ENCODE data around the gene ZNF691.
A peak's percentile ranks its signal among the peaks of the same experiment; 100 is the strongest.

Gene ZNF691

DNA sequence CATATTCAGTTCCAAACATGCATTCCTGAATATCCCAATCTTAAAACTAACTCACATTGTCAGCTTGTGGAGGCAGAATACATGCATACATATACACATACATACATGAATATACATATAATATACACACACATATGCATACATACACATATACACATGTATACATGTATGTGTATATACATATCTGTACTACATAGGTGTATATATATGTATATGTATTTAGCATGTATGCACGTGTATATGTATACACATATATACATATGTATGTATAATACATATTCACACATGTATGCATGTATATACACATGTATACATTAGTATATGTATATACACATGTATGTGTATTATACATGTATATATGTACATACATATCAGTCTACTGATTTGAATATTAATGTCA lies 1.2 kb upstream of the ZNF691 start (continued):
- TF ChIP-seq, protein P1, sequence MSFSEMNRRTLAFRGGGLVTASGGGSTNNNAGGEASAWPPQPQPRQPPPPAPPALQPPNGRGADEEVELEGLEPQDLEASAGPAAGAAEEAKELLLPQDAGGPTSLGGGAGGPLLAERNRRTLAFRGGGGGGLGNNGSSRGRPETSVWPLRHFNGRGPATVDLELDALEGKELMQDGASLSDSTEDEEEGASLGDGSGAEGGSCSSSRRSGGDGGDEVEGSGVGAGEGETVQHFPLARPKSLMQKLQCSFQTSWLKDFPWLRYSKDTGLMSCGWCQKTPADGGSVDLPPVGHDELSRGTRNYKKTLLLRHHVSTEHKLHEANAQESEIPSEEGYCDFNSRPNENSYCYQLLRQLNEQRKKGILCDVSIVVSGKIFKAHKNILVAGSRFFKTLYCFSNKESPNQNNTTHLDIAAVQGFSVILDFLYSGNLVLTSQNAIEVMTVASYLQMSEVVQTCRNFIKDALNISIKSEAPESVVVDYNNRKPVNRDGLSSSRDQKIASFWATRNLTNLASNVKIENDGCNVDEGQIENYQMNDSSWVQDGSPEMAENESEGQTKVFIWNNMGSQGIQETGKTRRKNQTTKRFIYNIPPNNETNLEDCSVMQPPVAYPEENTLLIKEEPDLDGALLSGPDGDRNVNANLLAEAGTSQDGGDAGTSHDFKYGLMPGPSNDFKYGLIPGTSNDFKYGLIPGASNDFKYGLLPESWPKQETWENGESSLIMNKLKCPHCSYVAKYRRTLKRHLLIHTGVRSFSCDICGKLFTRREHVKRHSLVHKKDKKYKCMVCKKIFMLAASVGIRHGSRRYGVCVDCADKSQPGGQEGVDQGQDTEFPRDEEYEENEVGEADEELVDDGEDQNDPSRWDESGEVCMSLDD (tag by site-specific recombination; IDR thresholded peaks at IDR 0.05), result no peak
- TF ChIP-seq, protein P2, sequence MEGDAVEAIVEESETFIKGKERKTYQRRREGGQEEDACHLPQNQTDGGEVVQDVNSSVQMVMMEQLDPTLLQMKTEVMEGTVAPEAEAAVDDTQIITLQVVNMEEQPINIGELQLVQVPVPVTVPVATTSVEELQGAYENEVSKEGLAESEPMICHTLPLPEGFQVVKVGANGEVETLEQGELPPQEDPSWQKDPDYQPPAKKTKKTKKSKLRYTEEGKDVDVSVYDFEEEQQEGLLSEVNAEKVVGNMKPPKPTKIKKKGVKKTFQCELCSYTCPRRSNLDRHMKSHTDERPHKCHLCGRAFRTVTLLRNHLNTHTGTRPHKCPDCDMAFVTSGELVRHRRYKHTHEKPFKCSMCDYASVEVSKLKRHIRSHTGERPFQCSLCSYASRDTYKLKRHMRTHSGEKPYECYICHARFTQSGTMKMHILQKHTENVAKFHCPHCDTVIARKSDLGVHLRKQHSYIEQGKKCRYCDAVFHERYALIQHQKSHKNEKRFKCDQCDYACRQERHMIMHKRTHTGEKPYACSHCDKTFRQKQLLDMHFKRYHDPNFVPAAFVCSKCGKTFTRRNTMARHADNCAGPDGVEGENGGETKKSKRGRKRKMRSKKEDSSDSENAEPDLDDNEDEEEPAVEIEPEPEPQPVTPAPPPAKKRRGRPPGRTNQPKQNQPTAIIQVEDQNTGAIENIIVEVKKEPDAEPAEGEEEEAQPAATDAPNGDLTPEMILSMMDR (tag by site-specific recombination; IDR thresholded peaks at IDR 0.05), result no peak
- TF ChIP-seq, protein P3, sequence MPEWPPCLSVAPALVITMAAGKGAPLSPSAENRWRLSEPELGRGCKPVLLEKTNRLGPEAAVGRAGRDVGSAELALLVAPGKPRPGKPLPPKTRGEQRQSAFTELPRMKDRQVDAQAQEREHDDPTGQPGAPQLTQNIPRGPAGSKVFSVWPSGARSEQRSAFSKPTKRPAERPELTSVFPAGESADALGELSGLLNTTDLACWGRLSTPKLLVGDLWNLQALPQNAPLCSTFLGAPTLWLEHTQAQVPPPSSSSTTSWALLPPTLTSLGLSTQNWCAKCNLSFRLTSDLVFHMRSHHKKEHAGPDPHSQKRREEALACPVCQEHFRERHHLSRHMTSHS (tag by site-specific recombination; IDR thresholded peaks at IDR 0.05), result no peak

DNA sequence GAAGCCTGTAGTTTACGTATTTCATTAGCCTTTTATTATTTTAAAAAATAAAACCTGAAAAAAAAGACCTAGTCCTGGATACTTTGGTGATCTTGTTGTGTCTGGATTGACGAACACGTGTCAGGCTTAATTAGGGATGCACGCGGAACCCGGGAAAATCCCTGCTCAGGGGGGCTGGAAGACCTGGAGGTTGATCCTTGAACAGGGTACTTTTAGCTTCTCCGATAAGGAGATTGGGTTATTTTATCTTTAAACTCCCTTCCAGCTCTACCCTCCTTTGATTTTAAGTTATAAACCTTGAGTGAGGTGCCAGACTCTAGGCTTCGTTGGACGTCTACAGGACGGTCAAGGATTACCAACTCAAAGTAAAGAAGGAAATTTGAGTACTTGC lies 552 bp upstream of the ZNF691 start:
- H3K36me3 ChIP-seq (ENCODE audit: control insufficient read depth in 2 of 2, insufficient read depth in 1 of 2, low read length in 2 of 2), result peaks cover 10 to 54% of the 10 kb centered on the region in 2 experiments; a peak in 2 of 3 replicates
- H3K27ac ChIP-seq (ENCODE audit: extremely low read depth, low read depth, low read length), result peak overlapping the region; percentile 26; the same call in 1 of the 2 replicates
- CTCF ChIA-PET, result interaction anchor here (0.5 to 1.3 kb wide), 12 partner anchors 8 to 1400 kb away, joined by 3 to 6 read pairs (median 4); no protein-coding TSS in a partner anchor
- H3K4me1 ChIP-seq (ENCODE audit: control insufficient read depth, insufficient read depth, low read length), result no peaks in the 10 kb centered on the region
- POLR2A ChIA-PET, result interaction anchor here (0.5 to 2.6 kb wide), 24 partner anchors 9 to 569 kb away, joined by 3 to 35 read pairs (median 4); partner anchors contain the start of genes C1orf50, ERMAP, P3H1 and SVBP
- TF ChIP-seq, protein P4, sequence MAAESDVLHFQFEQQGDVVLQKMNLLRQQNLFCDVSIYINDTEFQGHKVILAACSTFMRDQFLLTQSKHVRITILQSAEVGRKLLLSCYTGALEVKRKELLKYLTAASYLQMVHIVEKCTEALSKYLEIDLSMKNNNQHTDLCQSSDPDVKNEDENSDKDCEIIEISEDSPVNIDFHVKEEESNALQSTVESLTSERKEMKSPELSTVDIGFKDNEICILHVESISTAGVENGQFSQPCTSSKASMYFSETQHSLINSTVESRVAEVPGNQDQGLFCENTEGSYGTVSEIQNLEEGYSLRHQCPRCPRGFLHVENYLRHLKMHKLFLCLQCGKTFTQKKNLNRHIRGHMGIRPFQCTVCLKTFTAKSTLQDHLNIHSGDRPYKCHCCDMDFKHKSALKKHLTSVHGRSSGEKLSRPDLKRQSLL (tag by site-specific recombination; IDR thresholded peaks at IDR 0.05), result 0 out of 2 replicates have a peak, but pooled peaks have one; percentile 3
- 0 out of 2 replicates have a peak, but pooled peaks have one; percentile 39 for TF ChIP-seq ZNF777 (tag by site-specific recombination; IDR thresholded peaks at IDR 0.05; ENCODE audit: borderline replicate concordance)
- peak; percentile 46 for TF ChIP-seq SETDB1 (IDR thresholded peaks at IDR 0.05; ENCODE audit: insufficient read length, low read length)
- TF ChIP-seq ZNF221 (tag by site-specific recombination; IDR thresholded peaks at IDR 0.05; ENCODE audit: borderline replicate concordance), result no peak
- no peaks in the 10 kb centered on the region for H3K9me3 ChIP-seq (ENCODE audit: control insufficient read depth, insufficient read depth, low read depth, low read length)
- H3K4me3 ChIP-seq (ENCODE audit: low read depth, low read length), result peak overlapping the region; percentile 38

DNA sequence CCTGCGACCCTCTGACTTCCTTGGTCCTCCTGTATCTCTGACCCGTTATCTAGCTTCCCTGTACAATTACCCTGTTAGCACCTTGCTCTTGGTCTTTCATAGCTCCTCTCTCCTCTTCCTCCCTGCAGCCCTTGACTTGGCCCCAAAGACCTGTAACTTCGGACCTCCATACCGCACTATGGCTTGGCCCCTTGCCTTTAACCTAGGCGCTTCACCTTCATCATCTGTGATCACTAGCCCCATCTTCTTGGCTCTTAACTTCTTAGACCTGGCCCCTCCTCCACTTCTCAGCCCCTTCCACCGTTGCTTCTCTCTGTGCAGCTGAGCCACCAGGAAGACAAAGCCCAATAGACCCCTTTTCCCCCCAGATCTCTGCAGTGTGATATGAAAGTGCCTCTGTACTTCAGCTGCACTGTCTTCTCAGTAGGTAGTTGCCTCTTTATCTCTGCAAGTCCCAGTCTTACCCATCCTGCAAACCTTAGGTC lies 740 bp downstream of the ZNF691 start:
- no peaks in the 10 kb centered on the region for H3K9me3 ChIP-seq (ENCODE audit: control insufficient read depth, insufficient read depth, low read depth, low read length)
- H3K36me3 ChIP-seq (ENCODE audit: control insufficient read depth in 2 of 2, insufficient read depth in 1 of 2, low read length in 2 of 2), result peaks cover 10 to 57% of the 10 kb centered on the region in 2 experiments; a peak in 2 of 3 replicates
- ChIA-PET POLR2A (interaction anchor here (1.3 to 2.6 kb wide), 8 partner anchors 9 to 80 kb away, joined by 4 to 35 read pairs (median 8); partner anchors contain the start of genes C1orf50, ERMAP, P3H1 and SVBP), CTCF (interaction anchor here (0.6 to 1.3 kb wide), 4 partner anchors 12 to 1027 kb away, joined by 3 to 6 read pairs (median 3); no protein-coding TSS in a partner anchor)
- peak overlapping the region; percentile 70 for H3K27ac ChIP-seq (ENCODE audit: extremely low read depth, low read depth, low read length)
- peak overlapping the region; percentile 85 for H3K4me3 ChIP-seq (ENCODE audit: low read depth, low read length)
- TF ChIP-seq, protein P5, sequence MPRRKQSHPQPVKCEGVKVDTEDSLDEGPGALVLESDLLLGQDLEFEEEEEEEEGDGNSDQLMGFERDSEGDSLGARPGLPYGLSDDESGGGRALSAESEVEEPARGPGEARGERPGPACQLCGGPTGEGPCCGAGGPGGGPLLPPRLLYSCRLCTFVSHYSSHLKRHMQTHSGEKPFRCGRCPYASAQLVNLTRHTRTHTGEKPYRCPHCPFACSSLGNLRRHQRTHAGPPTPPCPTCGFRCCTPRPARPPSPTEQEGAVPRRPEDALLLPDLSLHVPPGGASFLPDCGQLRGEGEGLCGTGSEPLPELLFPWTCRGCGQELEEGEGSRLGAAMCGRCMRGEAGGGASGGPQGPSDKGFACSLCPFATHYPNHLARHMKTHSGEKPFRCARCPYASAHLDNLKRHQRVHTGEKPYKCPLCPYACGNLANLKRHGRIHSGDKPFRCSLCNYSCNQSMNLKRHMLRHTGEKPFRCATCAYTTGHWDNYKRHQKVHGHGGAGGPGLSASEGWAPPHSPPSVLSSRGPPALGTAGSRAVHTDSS (tag by site-specific recombination; IDR thresholded peaks at IDR 0.05), result peak; percentile 33; the same call in 1 of the 2 replicates
- TF ChIP-seq SCRT2 (tag by site-specific recombination; IDR thresholded peaks at IDR 0.05) (peak; percentile 54; the same call in 1 of the 2 replicates), ZNF792 (tag by site-specific recombination; IDR thresholded peaks at IDR 0.05) (0 out of 2 replicates have a peak, but pooled peaks have one; percentile 25), ZNF133 (tag by site-specific recombination; IDR thresholded peaks at IDR 0.05) (0 out of 2 replicates have a peak, but pooled peaks have one; percentile 10), ZNF785 (tag by site-specific recombination; IDR thresholded peaks at IDR 0.05) (no peak), ZNF600 (tag by site-specific recombination; IDR thresholded peaks at IDR 0.05) (no peak)
- no peaks in the 10 kb centered on the region for H3K4me1 ChIP-seq (ENCODE audit: control insufficient read depth, insufficient read depth, low read length)
